Measurements from ENCODE around the gene OLIG1. TPM values are rescaled to one million over a fixed set of nuclear protein-coding genes. Genes with fewer than 3 reads are reported as not detected.

Gene OLIG1, protein sequence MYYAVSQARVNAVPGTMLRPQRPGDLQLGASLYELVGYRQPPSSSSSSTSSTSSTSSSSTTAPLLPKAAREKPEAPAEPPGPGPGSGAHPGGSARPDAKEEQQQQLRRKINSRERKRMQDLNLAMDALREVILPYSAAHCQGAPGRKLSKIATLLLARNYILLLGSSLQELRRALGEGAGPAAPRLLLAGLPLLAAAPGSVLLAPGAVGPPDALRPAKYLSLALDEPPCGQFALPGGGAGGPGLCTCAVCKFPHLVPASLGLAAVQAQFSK
- total RNA-seq (2021) = not detected in 2 replicates
- Bru-seq, nascent RNA = not detected
- not detected for BruChase-seq, experiment 1, labeled RNA remaining after a 2-hour chase
- BruChase-seq, experiment 2, labeled RNA remaining after a 6-hour chase = not detected
- long read RNA-seq = 0 reads

DNA sequence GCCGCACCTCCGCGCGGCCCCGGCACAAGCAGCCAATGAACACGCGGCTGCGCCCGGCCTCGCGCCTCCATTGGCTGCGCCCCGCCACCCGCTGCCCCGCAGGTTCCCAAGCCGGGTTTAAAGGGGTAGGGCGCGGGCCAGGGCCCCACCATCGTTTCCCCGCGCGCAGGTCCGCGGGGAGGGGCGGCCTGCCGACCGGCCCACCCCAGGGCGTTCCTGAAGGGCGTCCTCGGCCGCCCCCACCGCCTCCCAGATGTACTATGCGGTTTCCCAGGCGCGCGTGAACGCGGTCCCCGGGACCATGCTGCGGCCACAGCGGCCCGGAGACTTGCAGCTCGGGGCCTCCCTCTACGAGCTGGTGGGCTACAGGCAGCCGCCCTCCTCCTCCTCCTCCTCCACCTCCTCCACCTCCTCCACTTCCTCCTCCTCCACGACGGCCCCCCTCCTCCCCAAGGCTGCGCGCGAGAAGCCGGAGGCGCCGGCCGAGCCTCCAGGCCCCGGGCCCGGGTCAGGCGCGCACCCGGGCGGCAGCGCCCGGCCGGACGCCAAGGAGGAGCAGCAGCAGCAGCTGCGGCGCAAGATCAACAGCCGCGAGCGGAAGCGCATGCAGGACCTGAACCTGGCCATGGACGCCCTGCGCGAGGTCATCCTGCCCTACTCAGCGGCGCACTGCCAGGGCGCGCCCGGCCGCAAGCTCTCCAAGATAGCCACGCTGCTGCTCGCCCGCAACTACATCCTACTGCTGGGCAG lies at the start of gene OLIG1:
TSS of gene OLIG1 (plus strand) at position 148 of the 750 bp plus-strand sequence. CDS start at position 254, 106 bp downstream.
- H3K4me3 ChIP-seq = no peak within 1 kb of the TSS
- H3K27me3 ChIP-seq (ENCODE audit: insufficient read depth, low read depth) = peaks cover 44% of the 10 kb centered on the region
- H3K79me2 ChIP-seq (ENCODE audit: low read depth) = no peaks in the 10 kb centered on the region
- no peaks in the 10 kb centered on the region for H3K36me3 ChIP-seq (ENCODE audit: low read depth)
- no peak within 1 kb of the TSS for H3K27ac ChIP-seq
- no peaks in the 10 kb centered on the region for H3K9me3 ChIP-seq (ENCODE audit: insufficient read depth, low read depth)
- H2AFZ ChIP-seq = no peak within 1 kb of the TSS
- no peaks in the 10 kb centered on the region for H3F3A ChIP-seq (ENCODE audit: insufficient read depth, low read depth)
- H4K20me1 ChIP-seq (ENCODE audit: insufficient read depth) = no peaks in the 10 kb centered on the region
- POLR2A ChIA-PET (ENCODE audit: unreplicated experiment) = no interaction called here
- H3K4me1 ChIP-seq (replicated peaks; ENCODE audit: insufficient read depth) = no peaks in the 10 kb centered on the region
- no peak within 1 kb of the TSS for H3K4me2 ChIP-seq
- no peaks in the 10 kb centered on the region for H3K9me2 ChIP-seq (ENCODE audit: insufficient read depth)
- intact Hi-C loops (cut with micrococcal nuclease; ENCODE audit: unreplicated experiment) = no loop called here
- TF ChIP-seq, protein P1, sequence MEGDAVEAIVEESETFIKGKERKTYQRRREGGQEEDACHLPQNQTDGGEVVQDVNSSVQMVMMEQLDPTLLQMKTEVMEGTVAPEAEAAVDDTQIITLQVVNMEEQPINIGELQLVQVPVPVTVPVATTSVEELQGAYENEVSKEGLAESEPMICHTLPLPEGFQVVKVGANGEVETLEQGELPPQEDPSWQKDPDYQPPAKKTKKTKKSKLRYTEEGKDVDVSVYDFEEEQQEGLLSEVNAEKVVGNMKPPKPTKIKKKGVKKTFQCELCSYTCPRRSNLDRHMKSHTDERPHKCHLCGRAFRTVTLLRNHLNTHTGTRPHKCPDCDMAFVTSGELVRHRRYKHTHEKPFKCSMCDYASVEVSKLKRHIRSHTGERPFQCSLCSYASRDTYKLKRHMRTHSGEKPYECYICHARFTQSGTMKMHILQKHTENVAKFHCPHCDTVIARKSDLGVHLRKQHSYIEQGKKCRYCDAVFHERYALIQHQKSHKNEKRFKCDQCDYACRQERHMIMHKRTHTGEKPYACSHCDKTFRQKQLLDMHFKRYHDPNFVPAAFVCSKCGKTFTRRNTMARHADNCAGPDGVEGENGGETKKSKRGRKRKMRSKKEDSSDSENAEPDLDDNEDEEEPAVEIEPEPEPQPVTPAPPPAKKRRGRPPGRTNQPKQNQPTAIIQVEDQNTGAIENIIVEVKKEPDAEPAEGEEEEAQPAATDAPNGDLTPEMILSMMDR (conservative IDR thresholded peaks at IDR 0.05) = no peak
- TF ChIP-seq EZH2 (IDR thresholded peaks at IDR 0.05; ENCODE audit: low read depth) = no peak
- CTCF ChIA-PET = no interaction called here
- no TSS peak for BruUV-seq (replicated peaks)
- no peak for DNase-seq

DNA sequence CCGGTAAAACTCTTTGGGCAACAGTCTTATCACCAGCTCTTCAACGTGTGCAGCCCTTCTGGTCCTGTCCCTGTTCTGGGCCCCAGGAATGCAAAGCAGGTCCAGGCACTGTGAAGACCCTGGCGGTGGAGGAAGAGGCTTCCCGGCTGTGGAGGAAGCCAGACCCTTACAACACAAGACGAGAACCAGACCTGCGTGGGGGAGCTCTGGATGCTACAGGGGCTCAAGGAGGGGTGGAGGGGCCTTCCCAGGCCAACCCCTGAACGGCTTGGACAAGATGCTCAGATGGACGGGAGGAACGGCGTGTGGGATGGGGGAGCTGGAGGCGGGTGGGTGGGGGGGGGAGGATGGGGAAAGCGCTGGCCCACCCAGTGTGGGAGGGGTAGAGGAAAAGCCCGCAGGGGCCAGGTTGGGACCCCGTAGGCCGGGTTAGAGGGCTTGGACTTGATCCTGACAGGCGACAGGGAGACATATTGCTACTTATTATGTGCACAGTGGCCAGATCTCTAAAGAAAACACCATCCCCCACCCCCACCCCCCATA lies 49.3 kb upstream of the OLIG1 start:
- Histone ChIP-seq H3K27ac (no peak overlapping the region), H3K79me2 (ENCODE audit: low read depth) (no peaks in the 10 kb centered on the region), H3K4me1 (replicated peaks; ENCODE audit: insufficient read depth) (no peaks in the 10 kb centered on the region), H3K36me3 (ENCODE audit: low read depth) (no peaks in the 10 kb centered on the region), H3K4me3 (no peak overlapping the region), H3K9me3 (ENCODE audit: insufficient read depth, low read depth) (no peaks in the 10 kb centered on the region), H3F3A (ENCODE audit: insufficient read depth, low read depth) (no peaks in the 10 kb centered on the region), H3K9me2 (ENCODE audit: insufficient read depth) (no peaks in the 10 kb centered on the region), H2AFZ (no peak overlapping the region), H3K27me3 (ENCODE audit: insufficient read depth, low read depth) (peaks cover 39% of the 10 kb centered on the region), H3K4me2 (no peak overlapping the region), H4K20me1 (ENCODE audit: insufficient read depth) (no peaks in the 10 kb centered on the region)
- ChIA-PET CTCF (no interaction called here), POLR2A (ENCODE audit: unreplicated experiment) (no interaction called here)
- intact Hi-C loops (cut with micrococcal nuclease; ENCODE audit: unreplicated experiment) = no loop called here
- no peak for DNase-seq
- no peak for TF ChIP-seq EZH2 (IDR thresholded peaks at IDR 0.05; ENCODE audit: low read depth)
- TF ChIP-seq, protein P1 (conservative IDR thresholded peaks at IDR 0.05) = no peak
- BruUV-seq (replicated peaks) = no TSS peak

DNA sequence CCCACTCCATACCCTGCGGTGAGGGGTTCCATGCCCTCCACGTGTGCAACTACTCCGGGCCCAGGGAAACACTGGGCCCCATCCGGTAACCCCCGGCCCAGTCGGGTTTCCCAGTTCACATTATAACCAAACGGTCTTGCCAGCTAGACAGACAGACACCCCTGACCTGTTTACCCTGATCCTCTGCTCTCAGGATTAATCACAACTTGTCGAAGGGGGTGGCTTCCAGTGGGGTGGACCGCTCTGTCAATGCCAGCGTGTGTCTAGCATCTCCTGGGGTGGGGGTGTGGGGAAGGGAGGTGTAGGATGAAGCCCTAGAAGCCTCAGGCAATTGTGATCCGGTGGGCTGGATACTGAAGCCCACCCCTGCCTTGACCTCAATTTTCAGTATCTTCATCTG lies 48.8 kb upstream of the OLIG1 start:
- Histone ChIP-seq H3K79me2 (ENCODE audit: low read depth) (no peaks in the 10 kb centered on the region), H2AFZ (no peak overlapping the region), H3K9me3 (ENCODE audit: insufficient read depth, low read depth) (no peaks in the 10 kb centered on the region), H3K4me1 (replicated peaks; ENCODE audit: insufficient read depth) (no peaks in the 10 kb centered on the region), H4K20me1 (ENCODE audit: insufficient read depth) (no peaks in the 10 kb centered on the region), H3K9me2 (ENCODE audit: insufficient read depth) (no peaks in the 10 kb centered on the region), H3K27me3 (ENCODE audit: insufficient read depth, low read depth) (peaks cover 39% of the 10 kb centered on the region), H3F3A (ENCODE audit: insufficient read depth, low read depth) (no peaks in the 10 kb centered on the region), H3K36me3 (ENCODE audit: low read depth) (no peaks in the 10 kb centered on the region), H3K4me2 (no peak overlapping the region), H3K27ac (no peak overlapping the region), H3K4me3 (no peak overlapping the region)
- no peak for DNase-seq
- ChIA-PET POLR2A (ENCODE audit: unreplicated experiment) (no interaction called here), CTCF (no interaction called here)
- intact Hi-C loops (cut with micrococcal nuclease; ENCODE audit: unreplicated experiment) = no loop called here
- no peak for TF ChIP-seq EZH2 (IDR thresholded peaks at IDR 0.05; ENCODE audit: low read depth)
- TF ChIP-seq, protein P1 (conservative IDR thresholded peaks at IDR 0.05) = no peak
- BruUV-seq (replicated peaks) = no TSS peak

All from PC-9 (cell line).